Endometrium (tissue), 2 donors: ENCODE results near the gene SLC38A10.

Experiments used
- FAIRE-seq: peaks from 2 replicates; lab custom pipeline; 2012; peaks lifted over from hg19 to GRCh38; lab: Jason Lieb, UNC
- donor health status: control.
- donor health status: control.

SLC38A10 gene

GRCh38 chr17:81295031-81295675, at the start of gene SLC38A10:
Gene SLC38A10, minus strand, starts transcription at chr17:81295307. Its CDS starts 386 bp downstream, at chr17:81294921.
- no peak for FAIRE-seq

- no peak for FAIRE-seq
Measured at GRCh38 chr17:81342269-81343070, 47.4 kb upstream of the SLC38A10 start.

- FAIRE-seq: no peak
Measured at GRCh38 chr17:81341516-81342268, 46.6 kb upstream of the SLC38A10 start.

- no peak for FAIRE-seq
Measured at GRCh38 chr17:81340607-81341515, 45.8 kb upstream of the SLC38A10 start.

- FAIRE-seq: no peak
Measured at GRCh38 chr17:81339534-81340296, 44.6 kb upstream of the SLC38A10 start.

DNA sequence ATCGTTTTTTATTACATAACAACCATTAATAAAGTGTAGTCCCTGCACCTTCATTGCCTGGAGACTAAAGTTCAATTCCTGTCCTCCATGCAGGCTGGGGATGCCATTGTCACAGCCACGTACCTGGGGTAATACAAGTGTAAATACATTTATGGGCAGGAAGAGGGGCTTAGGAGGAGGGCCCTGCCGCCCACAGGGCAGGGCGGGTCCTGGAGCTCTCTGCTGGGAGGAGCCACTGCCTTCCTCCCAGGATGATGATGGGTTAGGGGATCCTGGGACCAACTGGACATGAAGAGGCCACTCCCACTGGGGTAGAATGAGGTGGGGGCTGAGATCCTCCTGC, 44.1 kb upstream of the SLC38A10 start:
- no peak for FAIRE-seq

- FAIRE-seq: no peak
Measured at GRCh38 chr17:81338274-81339190, 43.4 kb upstream of the SLC38A10 start.

- no peak for FAIRE-seq
Measured at GRCh38 chr17:81337476-81337879, 42.4 kb upstream of the SLC38A10 start.

DNA sequence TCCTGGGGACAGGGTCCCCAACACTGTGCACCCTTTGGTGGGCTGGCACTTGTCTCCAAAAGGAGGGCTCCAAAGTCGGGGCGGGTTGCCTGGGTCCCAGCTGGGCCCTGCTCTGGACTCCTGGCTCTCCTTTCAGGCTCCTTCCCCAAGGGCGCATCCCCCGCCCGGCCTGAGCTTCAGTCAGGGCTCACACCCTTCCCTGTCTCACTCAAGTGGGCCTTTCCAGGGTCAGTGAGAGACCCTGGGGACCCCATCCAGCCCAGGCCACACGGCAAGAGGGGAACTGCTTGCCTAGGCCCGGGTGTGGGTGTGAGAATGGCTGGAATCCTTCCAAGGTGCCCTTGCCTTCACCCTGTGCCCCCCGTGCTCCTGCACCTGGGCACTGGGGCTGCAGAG, 41.8 kb upstream of the SLC38A10 start:
- no peak for FAIRE-seq

DNA sequence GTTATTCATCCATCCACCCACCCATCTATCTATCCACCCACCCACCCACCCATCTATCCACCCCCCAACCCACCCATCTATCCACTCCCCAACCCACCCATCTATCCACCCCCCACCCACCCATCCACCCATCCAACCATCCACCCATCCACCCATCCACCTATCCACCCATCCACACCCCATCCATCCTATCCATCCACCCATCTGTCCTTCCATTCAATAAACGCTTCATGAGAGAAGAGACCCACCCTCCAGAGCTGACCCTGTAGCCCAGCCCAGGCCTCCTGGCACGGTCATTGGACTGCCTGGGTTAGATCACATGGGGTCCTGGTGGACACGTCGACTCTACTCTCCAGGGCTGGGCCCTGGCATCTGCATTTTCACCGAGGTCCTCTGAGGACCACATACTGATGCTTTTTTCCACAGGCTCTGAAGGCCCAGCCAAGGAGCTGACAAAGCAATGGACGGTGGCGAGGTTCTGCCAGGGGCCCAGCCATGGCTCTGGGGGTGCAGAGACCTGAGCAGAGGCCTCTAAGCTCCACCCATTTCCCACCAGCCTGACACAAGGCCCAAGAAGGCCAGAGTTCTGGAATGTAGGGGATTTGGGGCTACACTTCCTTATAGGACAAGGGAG, 41.3 kb upstream of the SLC38A10 start:
- FAIRE-seq: no peak

- no peak for FAIRE-seq
Measured at GRCh38 chr17:81335773-81336157, 40.7 kb upstream of the SLC38A10 start.

GRCh38 chr17:81334987-81335772, 40.1 kb upstream of the SLC38A10 start:
- no peak for FAIRE-seq

DNA sequence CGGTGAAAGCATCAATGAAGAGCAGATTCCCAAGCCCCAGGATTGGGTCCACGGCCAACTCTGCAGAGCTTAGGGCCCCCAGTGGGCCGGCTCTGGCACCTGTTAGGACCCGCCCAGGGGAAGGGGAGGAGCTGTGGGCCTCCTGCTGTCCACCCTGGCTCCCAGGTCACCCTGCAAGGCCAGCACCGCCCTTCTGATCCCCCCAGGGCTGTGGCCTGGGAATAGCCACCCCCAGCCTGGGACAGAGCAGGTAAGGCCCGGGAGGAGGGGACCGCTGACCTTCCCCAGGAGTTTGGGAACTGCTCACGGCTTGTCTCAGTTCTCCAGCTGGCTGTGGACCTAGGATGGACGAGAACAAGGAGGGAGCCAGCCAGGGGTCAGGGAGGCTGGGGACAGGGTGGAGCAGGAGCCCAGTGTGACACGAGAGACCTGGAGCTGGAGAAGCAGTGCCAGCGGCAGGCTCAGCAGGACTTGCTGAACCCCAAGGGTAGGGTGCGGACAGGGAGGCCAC, 39.3 kb upstream of the SLC38A10 start:
- FAIRE-seq: no peak

- no peak for FAIRE-seq
Measured at GRCh38 chr17:81333616-81334368, 38.7 kb upstream of the SLC38A10 start.

- FAIRE-seq: no peak
Measured at GRCh38 chr17:81332914-81333528, 37.9 kb upstream of the SLC38A10 start.

- FAIRE-seq: no peak
Measured at GRCh38 chr17:81332118-81332834, 37.2 kb upstream of the SLC38A10 start.
